22Rv1 (cell line): ENCODE results near the gene FAM222A.

Experiments
- H3K27ac ChIP-seq: fragments of 450-650 bp; 2 replicates; pipeline ENCODE4 v1.5.1; 2017
- CTCF ChIP-seq: fragments of 450-650 bp; IDR thresholded peaks from 2 replicates; pipeline ENCODE4 v1.5.1; 2017; ENCODE audit warnings: mild to moderate bottlenecking
- ZFX ChIP-seq: fragments of 450-650 bp; IDR thresholded peaks from 2 replicates; pipeline ENCODE4 v1.6.1; 2017; ENCODE audit warnings: antibody characterized with exemption, borderline replicate concordance

FAM222A gene

DNA sequence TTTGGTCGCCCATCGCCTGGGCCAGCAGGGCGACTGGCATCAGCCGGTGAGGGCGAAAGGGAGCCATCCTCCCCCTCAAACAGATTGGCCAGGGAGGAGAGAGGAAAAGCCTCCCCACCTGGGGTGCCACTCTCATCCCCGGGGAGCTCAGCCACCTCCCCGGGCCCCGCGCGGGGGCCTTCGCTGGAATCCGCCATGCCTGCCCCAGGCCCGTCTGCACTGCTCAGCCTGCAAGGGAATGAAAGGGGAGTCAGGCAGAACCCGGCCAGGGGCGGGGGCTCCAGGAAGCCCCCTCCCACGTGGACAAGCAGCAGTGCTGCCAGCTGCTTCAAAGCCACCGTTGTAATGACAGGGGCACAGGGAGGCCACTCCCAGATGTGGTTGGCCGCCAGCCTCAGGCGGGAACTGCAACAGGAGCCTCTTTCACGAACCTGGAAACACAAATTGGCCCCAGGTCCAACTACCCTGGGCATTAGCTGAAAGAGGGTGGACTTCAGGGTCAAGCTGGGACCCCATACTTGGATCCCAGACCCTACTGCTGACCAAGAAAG lies 101.0 kb downstream of the FAM222A start:
- no peak for TF ChIP-seq CTCF
- no peak for TF ChIP-seq ZFX
- no peak overlapping the region for H3K27ac ChIP-seq

- TF ChIP-seq ZFX = no peak
- TF ChIP-seq CTCF = no peak
- no peak overlapping the region for H3K27ac ChIP-seq
These were observed 101.6 kb downstream of the FAM222A start for GRCh38 chr12:109815225-109815624.

DNA sequence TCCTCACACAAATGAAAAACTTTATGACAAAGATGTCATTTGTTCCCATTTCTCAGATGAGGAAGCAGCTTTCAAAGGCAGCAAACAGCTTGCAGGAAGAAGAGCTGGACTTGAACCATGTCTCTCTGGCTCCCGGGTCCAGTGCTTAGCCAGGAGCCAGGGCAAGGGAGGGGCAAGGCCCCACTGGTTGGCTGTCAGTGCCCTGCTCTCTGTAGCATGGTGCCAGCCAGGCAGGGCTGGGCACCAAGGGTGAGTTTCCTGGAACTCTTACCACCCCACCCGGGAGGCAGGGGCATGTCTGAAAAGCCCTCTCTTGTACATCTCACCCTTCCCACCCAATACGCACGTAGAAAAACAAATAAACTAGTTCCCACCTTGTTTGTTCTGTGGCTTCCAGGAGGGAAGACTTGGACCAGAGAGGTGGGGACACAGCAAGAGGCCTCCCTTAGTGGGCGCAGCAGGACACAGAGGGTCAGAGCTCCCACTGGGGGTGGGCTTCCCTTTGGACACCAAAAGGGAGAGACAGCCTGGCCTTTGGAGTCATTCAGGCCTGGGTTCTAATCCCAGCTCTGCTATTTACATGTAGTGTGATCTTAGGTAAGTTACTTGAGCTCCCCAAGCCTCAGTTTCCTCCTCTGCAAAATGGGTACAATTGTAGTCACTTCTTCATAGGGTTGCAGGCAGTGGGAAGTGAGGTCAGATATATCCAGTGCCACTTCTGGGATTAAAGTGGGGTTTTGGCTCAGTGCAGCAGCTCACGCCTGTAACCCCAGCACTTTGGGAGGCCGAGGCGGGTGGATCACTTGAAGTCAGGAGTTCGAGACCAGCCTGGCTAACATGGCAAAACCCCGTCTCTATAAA lies 102.4 kb downstream of the FAM222A start:
- H3K27ac ChIP-seq = no peak overlapping the region
- TF ChIP-seq CTCF = no peak

DNA sequence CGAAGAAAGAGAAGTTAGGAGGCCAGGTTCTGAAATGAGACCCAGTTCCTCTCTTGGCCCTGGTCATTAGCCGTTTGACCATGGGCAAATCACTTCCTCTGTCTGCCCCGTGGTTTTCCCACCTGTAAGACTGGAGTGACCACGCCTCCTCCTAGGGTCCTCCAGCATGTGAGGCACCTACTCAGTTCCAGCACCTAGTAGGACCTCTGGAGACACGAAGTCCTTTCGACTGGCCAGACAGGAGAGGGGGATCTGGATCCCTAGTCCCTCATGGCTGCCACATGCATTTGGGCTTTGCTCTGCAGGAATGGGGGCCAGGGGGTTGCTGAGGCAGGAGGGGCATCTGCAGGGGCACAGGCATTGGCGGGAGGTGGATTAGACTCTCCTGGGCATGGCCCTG lies 103.2 kb downstream of the FAM222A start:
- H3K27ac ChIP-seq = no peak overlapping the region
- TF ChIP-seq ZFX = no peak
- no peak for TF ChIP-seq CTCF

GRCh38 chr12:109817627-109818231 lies 104.1 kb downstream of the FAM222A start:
- H3K27ac ChIP-seq = no peak overlapping the region
- no peak for TF ChIP-seq ZFX
- TF ChIP-seq CTCF = no peak

GRCh38 chr12:109818253-109818652 lies 104.6 kb downstream of the FAM222A start:
- TF ChIP-seq ZFX (no peak), CTCF (no peak)
- H3K27ac ChIP-seq = no peak overlapping the region
